HCT116 (cell line): ENCODE data around the gene DNAJC7. TPM values are rescaled to one million over a fixed set of nuclear protein-coding genes. Genes with fewer than 3 reads are reported as not detected.

Experiments used
- ATAC-seq: fragments of 200-7000 bp; cut with Tn5 transposase; 2 replicates; pipeline ENCODE4 v1.9.1; 2020; ENCODE audit warnings: mild to moderate bottlenecking, moderate library complexity
- BruUV-seq: library from RNA; stranded (reverse); fragments of 400-500 nt; replicated peaks from 2 replicates; lab custom pipeline; 2021; lab: Mats Ljungman, UMichigan
- CTCF ChIA-PET: fragments of 300-600 bp; sonication (Branson Sonifier 250); formaldehyde crosslinking; loops from one replicate; lab custom pipeline; 2021; ENCODE audit warnings: antibody characterized with exemption; lab: Charles Lee
- POLR2A ChIA-PET: fragments of 300-600, 350-600 bp; sonication (Branson Sonifier 250); formaldehyde crosslinking; loops from one replicate; lab custom pipeline; 2021; ENCODE audit warnings: antibody characterized with exemption; lab: Charles Lee
- RAD21 ChIA-PET, 2 experiments: fragments of 300-600 bp; sonication (Branson Sonifier 250); formaldehyde crosslinking; loops; one replicate each; lab custom pipeline; 2023; ENCODE audit warnings: low total read pairs in 2 of 2; ENCODE audit not compliant: uncharacterized antibody in 2 of 2, unreplicated experiment in 2 of 2, low non-redundant PET in 1 of 2; lab: Charles Lee
- DNase-seq: peaks from one replicate; pipeline ENCODE4 v3.0.0-alpha.2; 2010; ENCODE audit warnings: low read depth, low spot score
- H2AFZ ChIP-seq: fragments of 200-600 bp; shearing (Covaris generic), sonication (generic); 2 replicates; pipeline ENCODE4 v1.6.1; 2017; ENCODE audit warnings: low read depth, mixed run types, mixed read lengths, antibody characterized with exemption, low read length; ENCODE audit not compliant: poor library complexity, severe bottlenecking
- H3K27ac ChIP-seq: 2 replicates; pipeline ENCODE4 v1.5.1; 2012; ENCODE audit warnings: low read depth, low read length
- H3K27me3 ChIP-seq: fragments of 200-600 bp; sonication (generic); 2 replicates; pipeline ENCODE4 v1.6.1; 2016; ENCODE audit warnings: mixed run types, low read length, mixed read lengths; ENCODE audit not compliant: insufficient read depth
- H3K36me3 ChIP-seq, 2 experiments: fragments of 200-500 bp in 1 of 2; fragments of 200-600 bp in 1 of 2; sonication (Bioruptor generic) in 1 of 2; sonication (generic) in 1 of 2; 2 replicates each; pipeline versions ENCODE4 v1.5.1 to v1.6.1; 2014 to 2016; ENCODE audit warnings: low read length in 2 of 2, inconsistent platforms in 1 of 2, mixed read lengths in 1 of 2, mixed run types in 1 of 2; ENCODE audit not compliant: insufficient read depth in 2 of 2, control insufficient read depth in 1 of 2
- H3K4me1 ChIP-seq, 2 experiments: fragments of 200-600 bp in 1 of 2; sonication (generic) in 1 of 2; 2 replicates each; pipeline versions ENCODE4 v1.5.1 to v1.6.1; 2012 to 2017; ENCODE audit warnings: low read length in 2 of 2, inconsistent platforms in 1 of 2, mild to moderate bottlenecking in 1 of 2, mixed read lengths in 1 of 2, mixed run types in 1 of 2, moderate library complexity in 1 of 2; ENCODE audit not compliant: insufficient read depth in 2 of 2, control insufficient read depth in 1 of 2
- H3K4me2 ChIP-seq: fragments of 200-600 bp; sonication (generic); 2 replicates; pipeline ENCODE4 v1.6.1; 2017; ENCODE audit warnings: mixed run types, low read length, mixed read lengths
- H3K4me3 ChIP-seq, 2 experiments: fragments of 200-600 bp in 1 of 2; sonication (generic) in 1 of 2; replicated peaks in 1 of 2; 2 replicates each; pipeline ENCODE4 v1.5.1; 2011 to 2016; ENCODE audit warnings: low read length in 2 of 2, control low read depth in 1 of 2, low read depth in 1 of 2, mild to moderate bottlenecking in 1 of 2, mixed read lengths in 1 of 2, mixed run types in 1 of 2
- H3K79me2 ChIP-seq: fragments of 200-600 bp; sonication (generic); 2 replicates; pipeline ENCODE4 v1.6.1; 2017; ENCODE audit warnings: mild to moderate bottlenecking, mixed run types, low read length, moderate library complexity, mixed read lengths; ENCODE audit not compliant: insufficient read depth
- H3K9ac ChIP-seq: fragments of 200-600 bp; sonication (generic); 2 replicates; pipeline ENCODE4 v1.6.1; 2016; ENCODE audit warnings: low read length, mixed read lengths
- H3K9me2 ChIP-seq: fragments of 200-600 bp; sonication (generic), shearing (Covaris generic); 2 replicates; pipeline ENCODE4 v1.6.1; 2017; ENCODE audit warnings: mixed run types, mild to moderate bottlenecking, moderate library complexity; ENCODE audit not compliant: insufficient read depth
- H3K9me3 ChIP-seq, 2 experiments: fragments of 200-500 bp in 1 of 2; fragments of 200-600 bp in 1 of 2; sonication (Bioruptor generic) in 1 of 2; sonication (generic) in 1 of 2; 2 replicates each; pipeline ENCODE4 v1.6.1; 2014 to 2017; ENCODE audit warnings: low read length in 2 of 2, mixed read lengths in 2 of 2, inconsistent platforms in 1 of 2, low read depth in 1 of 2, mild to moderate bottlenecking in 1 of 2, mixed run types in 1 of 2, moderate library complexity in 1 of 2; ENCODE audit not compliant: control insufficient read depth in 1 of 2, insufficient read depth in 1 of 2
- H4K20me1 ChIP-seq: fragments of 200-600 bp; sonication (generic), shearing (Covaris generic); 2 replicates; pipeline ENCODE4 v1.6.1; 2017; ENCODE audit warnings: mixed run types, mild to moderate bottlenecking, moderate library complexity; ENCODE audit not compliant: insufficient read depth
- ATF3 ChIP-seq: IDR thresholded peaks from 2 replicates; pipeline ENCODE4 v1.6.1; 2012
- CEBPB ChIP-seq: IDR thresholded peaks from 2 replicates; pipeline ENCODE4 v1.6.1; 2012; ENCODE audit warnings: low read depth
- CTCF ChIP-seq, 3 experiments: fragments of 200-600 bp in 1 of 3; sonication (generic) in 1 of 3; IDR thresholded peaks in 2 of 3; conservative IDR thresholded peaks in 1 of 3; 2 replicates each; pipeline ENCODE4 v1.5.1; 2012 to 2017; ENCODE audit warnings: low read depth in 2 of 3, low read length in 2 of 3, antibody characterized with exemption in 1 of 3, borderline replicate concordance in 1 of 3, control low read depth in 1 of 3, mild to moderate bottlenecking in 1 of 3, mixed read lengths in 1 of 3, mixed run types in 1 of 3, moderate library complexity in 1 of 3; ENCODE audit not compliant: insufficient read depth in 1 of 3
- EGR1 ChIP-seq: IDR thresholded peaks from 2 replicates; pipeline ENCODE4 v1.6.1; 2012; ENCODE audit warnings: low read depth
- ELF1 ChIP-seq: IDR thresholded peaks from 2 replicates; pipeline ENCODE4 v1.6.1; 2012; ENCODE audit warnings: low read depth, borderline replicate concordance
- EZH2 ChIP-seq: fragments of 200-600 bp; sonication (generic); IDR thresholded peaks from 2 replicates; pipeline ENCODE4 v1.6.1; 2017; ENCODE audit warnings: antibody characterized with exemption, mixed run types
- EZH2phosphoT487 ChIP-seq: fragments of 200-600 bp; IDR thresholded peaks from 2 replicates; pipeline ENCODE4 v1.6.1; 2018; ENCODE audit warnings: antibody characterized with exemption, borderline replicate concordance
- FOSL1 ChIP-seq: IDR thresholded peaks from 2 replicates; pipeline ENCODE4 v1.6.1; 2012; ENCODE audit warnings: low read depth
- JUND ChIP-seq: IDR thresholded peaks from 2 replicates; pipeline ENCODE4 v1.6.1; 2012
- MAX ChIP-seq: IDR thresholded peaks from 2 replicates; pipeline ENCODE4 v1.6.1; 2012
- POLR2A ChIP-seq: IDR thresholded peaks from 2 replicates; pipeline ENCODE4 v1.7.0; 2011; ENCODE audit warnings: borderline replicate concordance; ENCODE audit not compliant: insufficient read depth, insufficient read length; ENCODE audit errors: extremely low read depth
- POLR2AphosphoS5 ChIP-seq: IDR thresholded peaks from 2 replicates; pipeline ENCODE4 v1.6.1; 2011; ENCODE audit warnings: mild to moderate bottlenecking, low read depth, low read length, moderate library complexity
- RAD21 ChIP-seq: IDR thresholded peaks from 2 replicates; pipeline ENCODE4 v1.6.1; 2012; ENCODE audit warnings: low read depth, mild to moderate bottlenecking
- REST ChIP-seq: IDR thresholded peaks from 2 replicates; pipeline ENCODE4 v1.6.1; 2012; ENCODE audit warnings: low read depth
- SIN3A ChIP-seq: IDR thresholded peaks from 2 replicates; pipeline ENCODE4 v1.6.1; 2012; ENCODE audit warnings: low read depth
- SRF ChIP-seq: IDR thresholded peaks from 2 replicates; pipeline ENCODE4 v1.6.1; 2012; ENCODE audit warnings: low read depth
- TCF7L2 ChIP-seq: IDR thresholded peaks from 2 replicates; pipeline ENCODE4 v1.7.0; 2011; ENCODE audit warnings: borderline replicate concordance, inconsistent platforms; ENCODE audit not compliant: insufficient read depth, insufficient read length; ENCODE audit errors: extremely low read depth
- YY1 ChIP-seq: IDR thresholded peaks from 2 replicates; pipeline ENCODE4 v1.6.1; 2011; ENCODE audit warnings: low read length, low read depth, moderate library complexity, mild to moderate bottlenecking; ENCODE audit not compliant: insufficient replicate concordance; ENCODE audit errors: extremely low read depth
- ZBTB33 ChIP-seq: IDR thresholded peaks from 2 replicates; pipeline ENCODE4 v1.6.1; 2011; ENCODE audit warnings: mild to moderate bottlenecking, low read length, moderate library complexity; ENCODE audit not compliant: insufficient replicate concordance; ENCODE audit errors: extremely low read depth
- ZFX ChIP-seq: fragments of 450-650 bp; IDR thresholded peaks from 2 replicates; pipeline ENCODE4 v1.6.1; 2017
- intact Hi-C: fragments of 100-400 bp; cut with micrococcal nuclease; formaldehyde crosslinking; loops from 2 replicates; pipeline ENCODE4 v1.10.0; 2022
- total RNA-seq: library from RNA; stranded (reverse); gene quantifications from one replicate; pipeline ENCODE4 v1.2.1, GENCODE V29; 2021; ENCODE audit not compliant: unreplicated experiment

DNAJC7 gene
- total RNA-seq, 1 experiment from 2014 or later, result 113 TPM

- ChIA-PET RAD21 (no interaction called here), CTCF (no interaction called here), POLR2A (interaction anchor here (0.6 kb wide), 1 partner anchor 689 kb away, joined by 5 read pairs; no protein-coding TSS in a partner anchor)
- TF ChIP-seq CEBPB (no peak), ZFX (no peak), TCF7L2 (no peak), ZBTB33 (no peak), RAD21 (no peak), REST (no peak), MAX (no peak), YY1 (no peak), ELF1 (no peak), JUND (no peak), CTCF (IDR thresholded peaks at IDR 0.05 in 2 of 3, conservative IDR thresholded peaks at IDR 0.05 in 1 of 3; ENCODE audit: borderline replicate concordance in 1 of 3, insufficient read depth in 1 of 3, low read depth in 2 of 3, low read length in 2 of 3) (no peak), EZH2phosphoT487 (no peak), SRF (no peak), EZH2 (no peak), SIN3A (no peak), FOSL1 (no peak), POLR2AphosphoS5 (no peak), EGR1 (no peak), ATF3 (no peak), POLR2A (no peak)
- H3K27me3 ChIP-seq, result no peaks in the 10 kb centered on the region
- H3K36me3 ChIP-seq, result peaks cover 61 to 67% of the 10 kb centered on the region in 2 experiments; a peak in 3 of 4 replicates
- intact Hi-C loops, result no loop called here
- no peak overlapping the region for H2AFZ ChIP-seq
- no peak for DNase-seq
- H3K79me2 ChIP-seq, result peaks cover 17% of the 10 kb centered on the region
- H3K9me2 ChIP-seq, result no peaks in the 10 kb centered on the region
- H3K27ac ChIP-seq, result no peak overlapping the region
- no peaks in the 10 kb centered on the region for H4K20me1 ChIP-seq
- H3K9me3 ChIP-seq, result no peaks in the 10 kb centered on the region
- H3K9ac ChIP-seq, result no peak overlapping the region
- BruUV-seq, result no TSS peak
- ATAC-seq, result no peak
- H3K4me3 ChIP-seq, result no peak overlapping the region
- no peak overlapping the region for H3K4me2 ChIP-seq
- H3K4me1 ChIP-seq, result no peaks in the 10 kb centered on the region
Observed at GRCh38 chr17:41989702-41990419, 27.4 kb downstream of the DNAJC7 start.
